Right lobe of liver (tissue), 6 donors: Measurements from ENCODE around the gene MTIF2. TPM values are rescaled to one million over a fixed set of nuclear protein-coding genes. Genes with fewer than 3 reads are reported as not detected.

Experiments used
- ATAC-seq, 4 donors: fragments of 200-7000 bp; cut with Tn5 transposase; one replicate each; pipeline ENCODE4 v1.9.1; 2020; ENCODE audit warnings: mild to moderate bottlenecking in 4 of 4, moderate library complexity in 4 of 4
- DNase-seq, 3 donors: peaks; one replicate each; pipeline ENCODE4 v3.0.0-alpha.2; 2020
- H3K27ac ChIP-seq, 3 donors: fragments of 200-600 bp; one replicate each; pipeline ENCODE4 v1.8.0; 2022
- H3K27me3 ChIP-seq, 2 donors: fragments of 200-600 bp; one replicate each; pipeline ENCODE4 v1.8.0; 2022
- H3K36me3 ChIP-seq, 4 donors: fragments of 200-600 bp; sonication (generic) in 1 of 4; one replicate each; pipeline versions ENCODE4 v1.5.1 to v1.8.0; 2017 to 2022; ENCODE audit warnings: control low read depth in 1 of 4
- H3K4me1 ChIP-seq, 4 donors: fragments of 200-600 bp; sonication (generic) in 1 of 4; one replicate each; pipeline versions ENCODE4 v1.5.1 to v1.8.0; 2017 to 2022; ENCODE audit warnings: control low read depth in 1 of 4
- H3K4me3 ChIP-seq, 3 donors: fragments of 200-600 bp; one replicate each; pipeline ENCODE4 v1.8.0; 2022
- H3K9me3 ChIP-seq, 4 donors: fragments of 200-600 bp; sonication (generic) in 1 of 4; one replicate each; pipeline versions ENCODE4 v1.5.1 to v1.8.0; 2017 to 2022; ENCODE audit warnings: control low read depth in 1 of 4
- CTCF ChIP-seq, 4 donors: fragments of 200-600 bp in 3 of 4; fragments of 450-650 bp in 1 of 4; IDR thresholded peaks; one replicate each; pipeline versions ENCODE4 v1.5.1 to v1.8.0; 2016 to 2022; ENCODE audit warnings: antibody characterized with exemption in 4 of 4, mild to moderate bottlenecking in 2 of 4
- POLR2A ChIP-seq: fragments of 450-650 bp; IDR thresholded peaks from one replicate; pipeline ENCODE4 v1.6.1; 2017; ENCODE audit warnings: antibody characterized with exemption, mild to moderate bottlenecking
- WGBS: methylation state at CpG from one replicate; pipeline ENCODE4 v1.1.6; 2018; ENCODE audit warnings: low coverage, low lambda C conversion rate; ENCODE audit not compliant: insufficient coverage; ENCODE audit errors: missing lambda C conversion rate; 5-methylcytosine and 5-hydroxymethylcytosine counted together
- intact Hi-C, 2 donors: fragments of 100-400 bp; cut with DNase I; formaldehyde crosslinking; loops; one replicate each; pipeline versions ENCODE4 v1.11.2 to v1.14.1; 2022
- total RNA-seq, 6 experiments: library from RNA; depleted of rRNA in 2 of 6; stranded (reverse); fragments of >200 nt in 2 of 6; fragmentation: NEBNext Ultra II Directional in 3 of 6; extraction: Animal tissue kit (Norgen Biotek cat#: 25700) in 3 of 6; gene quantifications; one replicate each; pipeline versions ENCODE4 v1.1.0 to v1.2.4, GENCODE V29; 2016 to 2023
- donor health status: DM: no; HTN: yes; CAD: no.
- donor health status: DM: no; HTN: no; CAD: no.
- donor health status: DM: no; HTN: no; CAD: no.
- donor health status: DM: no; HTN: yes; CAD: no.
- donor health status: DM: no; HTN: yes; CAD: no.

MTIF2 gene
- total RNA-seq, 6 experiments from 2014 or later: 18.3 to 28.3 (median 23.9) TPM

- no peaks in the 10 kb centered on the region for H3K27me3 ChIP-seq
- ATAC-seq (no peak), DNase-seq (no peak)
- peaks cover 0 to 62% (median 25%) of the 10 kb centered on the region in 4 donors for H3K36me3 ChIP-seq
- peaks cover 0 to 13% (median 5%) of the 10 kb centered on the region in 4 donors for H3K4me1 ChIP-seq
- WGBS: 85% methylated on average over 3 of the region's 3 CpGs
- H3K9me3 ChIP-seq: no peaks in the 10 kb centered on the region
- TF ChIP-seq POLR2A (no peak), CTCF (IDR thresholded peaks at IDR 0.05) (no peak)
- H3K4me3 ChIP-seq: no peak overlapping the region
- no peak overlapping the region for H3K27ac ChIP-seq
- intact Hi-C loops: no loop called here
These were observed 33.1 kb downstream of the MTIF2 start for GRCh38 chr2:55235724-55236538.

GRCh38 chr2:55233658-55233940 lies 35.4 kb downstream of the MTIF2 start:
- H3K4me1 ChIP-seq: peaks cover 0 to 13% (median 6%) of the 10 kb centered on the region in 4 donors
- H3K27me3 ChIP-seq: no peaks in the 10 kb centered on the region
- intact Hi-C loops: no loop called here
- no peak for ATAC-seq
- DNase-seq: no peak
- no peaks in the 10 kb centered on the region for H3K9me3 ChIP-seq
- WGBS: 62% methylated on average over 7 of the region's 7 CpGs
- peak overlapping the region in 2 of 3 donors; percentile 93 to 94 for H3K27ac ChIP-seq
- peak overlapping the region; percentile 87 to 97 (median 95) for H3K4me3 ChIP-seq
- peaks cover 0 to 50% (median 25%) of the 10 kb centered on the region in 4 donors for H3K36me3 ChIP-seq
- TF ChIP-seq POLR2A (no peak), CTCF (IDR thresholded peaks at IDR 0.05) (no peak)

- DNase-seq: peak; percentile 48 to 64 (median 52)
- H3K36me3 ChIP-seq: peaks cover 0 to 44% (median 25%) of the 10 kb centered on the region in 4 donors
- 5% methylated on average over 24 of the region's 33 CpGs for WGBS
- H3K27ac ChIP-seq: peak overlapping the region; percentile 93 to 94 (median 94)
- peak overlapping the region; percentile 87 to 97 (median 95) for H3K4me3 ChIP-seq
- TF ChIP-seq CTCF (IDR thresholded peaks at IDR 0.05) (no peak), POLR2A (no peak)
- no peaks in the 10 kb centered on the region for H3K9me3 ChIP-seq
- ATAC-seq: peak; percentile 3 to 37 (median 27)
- H3K27me3 ChIP-seq: no peaks in the 10 kb centered on the region
- H3K4me1 ChIP-seq: peaks cover 0 to 17% (median 8%) of the 10 kb centered on the region in 4 donors
- intact Hi-C loops: no loop called here
These were observed 36.0 kb downstream of the MTIF2 start for GRCh38 chr2:55232863-55233657.

GRCh38 chr2:55232084-55232862 lies 36.8 kb downstream of the MTIF2 start, which contains the start of the genes CLHC1 and RPS27A:
Gene CLHC1 (minus strand): TSS chr2:55232293. CDS start chr2:55222411, 9,882 bp downstream.
Gene RPS27A (plus strand): TSS chr2:55232688. CDS start chr2:55232825, 137 bp downstream.
- H3K27ac ChIP-seq: peak within 1 kb of the TSS; percentile 93 to 94 (median 94)
- no peaks in the 10 kb centered on the region for H3K27me3 ChIP-seq
- H3K36me3 ChIP-seq: peaks cover 0 to 38% (median 24%) of the 10 kb centered on the region in 4 donors
- peak; percentile 91 to 95 (median 94) for DNase-seq
- intact Hi-C loops: no loop called here
- no peaks in the 10 kb centered on the region for H3K9me3 ChIP-seq
- peak; percentile 94 to 97 (median 96) for ATAC-seq
- peaks cover 0 to 17% (median 9%) of the 10 kb centered on the region in 4 donors for H3K4me1 ChIP-seq
- H3K4me3 ChIP-seq: peak within 1 kb of the TSS; percentile 87 to 97 (median 95)
- no peak for TF ChIP-seq CTCF (IDR thresholded peaks at IDR 0.05)
- TF ChIP-seq POLR2A: peak; percentile 80
- 0% methylated on average over 33 of the region's 37 CpGs for WGBS
